Activated CD8-positive, alpha-beta T cell treated with anti-CD3 and anti-CD28 coated beads, Interleukin-2, amount 10 ng/mL, durations not matched to agents 7 days and 5 days (primary cell): Measurements from ENCODE around the gene DIAPH2. TPM values are rescaled to one million over a fixed set of nuclear protein-coding genes. Genes with fewer than 3 reads are reported as not detected.

Experiments used
- ATAC-seq: fragments of 150-1000 bp; cut with Tn5 transposase; one replicate; pipeline ENCODE4 v1.10.0; 2021; ENCODE audit warnings: moderate library complexity
- CTCF ChIA-PET: fragments of 350-600 bp; sonication (Branson Sonifier 250); formaldehyde crosslinking; loops from one replicate; lab custom pipeline; 2021; ENCODE audit warnings: antibody characterized with exemption; lab: Charles Lee
- POLR2A ChIA-PET: fragments of 350-600 bp; sonication (Branson Sonifier 250); formaldehyde crosslinking; loops from one replicate; lab custom pipeline; 2021; ENCODE audit warnings: antibody characterized with exemption; lab: Charles Lee
- DNase-seq: peaks from one replicate; pipeline ENCODE4 v3.0.0-alpha.2; 2020
- H3K27ac Mint-ChIP-seq: one replicate; pipeline ENCODE4 v1.8.0; 2021; ENCODE audit warnings: mild to moderate bottlenecking, mixed read lengths
- H3K27me3 Mint-ChIP-seq: one replicate; pipeline ENCODE4 v1.8.0; 2021; ENCODE audit warnings: low read depth, mixed read lengths
- H3K36me3 Mint-ChIP-seq: one replicate; pipeline ENCODE4 v1.8.0; 2021; ENCODE audit warnings: low read depth, mixed read lengths
- H3K4me1 Mint-ChIP-seq: one replicate; pipeline ENCODE4 v1.8.0; 2021; ENCODE audit warnings: low read depth, mixed read lengths
- H3K4me3 Mint-ChIP-seq: one replicate; pipeline ENCODE4 v1.8.0; 2021; ENCODE audit warnings: mild to moderate bottlenecking, mixed read lengths
- H3K9me3 Mint-ChIP-seq: one replicate; pipeline ENCODE4 v1.8.0; 2022; ENCODE audit warnings: mixed read lengths; ENCODE audit not compliant: insufficient read depth
- total RNA-seq, 2 experiments: library from RNA; stranded (reverse); gene quantifications; one replicate each; pipeline ENCODE4 v1.2.3, GENCODE V29; 2021

The DIAPH2 gene
- total RNA-seq, 2 experiments from 2014 or later = 14.1 to 14.4 TPM

DNA sequence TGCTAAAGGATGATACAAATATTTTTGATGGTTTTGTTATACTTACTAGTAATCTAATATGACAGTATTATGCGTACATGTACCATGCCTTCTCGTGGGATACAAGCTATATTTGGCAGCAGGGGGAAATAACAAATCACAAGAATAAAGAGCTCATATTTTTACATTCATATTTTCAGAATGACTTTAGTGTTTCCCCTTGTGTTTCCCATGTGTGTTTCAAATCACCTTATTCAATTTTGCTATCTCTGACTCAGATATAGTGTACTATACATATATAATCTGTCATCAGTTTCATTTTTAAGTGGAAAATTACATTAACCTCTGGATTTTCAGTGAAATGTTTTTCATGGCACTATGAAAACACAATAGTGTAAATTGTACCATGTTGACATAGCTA lies 345.8 kb downstream of the DIAPH2 start:
- Mint-ChIP-seq H3K27me3 (no peaks in the 10 kb centered on the region), H3K4me1 (no peaks in the 10 kb centered on the region), H3K4me3 (no peak overlapping the region), H3K27ac (no peak overlapping the region), H3K36me3 (no peaks in the 10 kb centered on the region), H3K9me3 (no peaks in the 10 kb centered on the region)
- ATAC-seq (no peak), DNase-seq (no peak)
- ChIA-PET CTCF (no interaction called here), POLR2A (no interaction called here)

DNA sequence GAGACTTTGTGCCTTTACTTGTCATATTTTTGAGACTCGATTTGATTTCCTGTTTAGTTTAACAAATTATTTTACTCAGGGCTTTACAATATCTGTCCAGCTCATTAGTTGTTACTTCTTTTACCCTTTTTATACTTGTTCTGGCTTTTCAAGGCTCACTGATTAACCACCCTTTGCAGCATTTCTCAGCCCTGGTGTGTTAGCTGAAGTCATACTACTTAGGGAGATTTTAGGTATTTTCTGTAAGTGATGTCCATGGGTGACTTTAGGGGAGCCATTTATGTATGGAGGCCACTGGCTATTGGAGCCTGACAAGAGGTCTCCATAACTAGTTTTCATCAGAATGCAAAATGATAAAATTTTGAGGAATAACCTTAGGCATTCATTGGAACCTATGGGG lies 346.3 kb downstream of the DIAPH2 start:
- Mint-ChIP-seq H3K9me3 (no peaks in the 10 kb centered on the region), H3K27ac (no peak overlapping the region), H3K36me3 (no peaks in the 10 kb centered on the region), H3K4me3 (no peak overlapping the region), H3K27me3 (no peaks in the 10 kb centered on the region), H3K4me1 (no peaks in the 10 kb centered on the region)
- ChIA-PET POLR2A (no interaction called here), CTCF (no interaction called here)
- ATAC-seq = no peak
- DNase-seq = no peak

DNA sequence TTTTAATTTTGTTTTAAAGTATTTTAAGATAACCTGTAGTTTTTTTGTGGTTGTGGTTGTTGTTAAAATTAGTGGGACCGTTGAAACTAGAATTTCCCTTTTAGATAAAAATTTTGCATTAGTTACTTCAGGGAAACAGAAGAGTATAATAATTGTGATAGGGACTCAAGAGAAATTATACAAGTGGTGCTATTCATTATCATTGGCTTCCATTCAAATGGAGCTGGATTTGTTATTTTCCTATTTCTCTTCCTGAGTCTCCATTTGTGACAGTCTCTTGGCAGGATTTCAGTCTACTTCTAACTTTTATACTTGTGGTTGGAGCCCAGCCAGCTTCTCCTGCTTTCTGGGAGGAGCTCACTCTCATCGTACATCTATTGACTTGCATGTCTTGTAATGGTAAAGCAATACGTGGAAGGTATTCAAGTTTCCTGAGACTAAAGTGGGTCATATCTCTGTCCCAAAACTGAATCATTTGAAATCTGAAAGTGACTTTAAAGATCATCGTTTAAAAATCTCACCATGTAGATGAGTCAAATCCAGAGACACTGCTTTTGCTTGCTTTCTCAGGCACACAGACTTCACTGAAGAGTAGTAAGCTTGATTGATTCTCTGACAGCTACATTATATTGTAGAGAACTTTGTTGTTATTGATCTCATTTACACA lies 354.9 kb downstream of the DIAPH2 start:
- Mint-ChIP-seq H3K27me3 (no peaks in the 10 kb centered on the region), H3K9me3 (no peaks in the 10 kb centered on the region), H3K36me3 (no peaks in the 10 kb centered on the region), H3K4me3 (no peak overlapping the region), H3K27ac (no peak overlapping the region), H3K4me1 (peaks cover 1% of the 10 kb centered on the region)
- no peak for DNase-seq
- ChIA-PET POLR2A (interaction anchor here (0.6 kb wide), 2 partner anchors 12 to 73 kb away, joined by 3 to 4 read pairs; no protein-coding TSS in a partner anchor), CTCF (no interaction called here)
- no peak for ATAC-seq

DNA sequence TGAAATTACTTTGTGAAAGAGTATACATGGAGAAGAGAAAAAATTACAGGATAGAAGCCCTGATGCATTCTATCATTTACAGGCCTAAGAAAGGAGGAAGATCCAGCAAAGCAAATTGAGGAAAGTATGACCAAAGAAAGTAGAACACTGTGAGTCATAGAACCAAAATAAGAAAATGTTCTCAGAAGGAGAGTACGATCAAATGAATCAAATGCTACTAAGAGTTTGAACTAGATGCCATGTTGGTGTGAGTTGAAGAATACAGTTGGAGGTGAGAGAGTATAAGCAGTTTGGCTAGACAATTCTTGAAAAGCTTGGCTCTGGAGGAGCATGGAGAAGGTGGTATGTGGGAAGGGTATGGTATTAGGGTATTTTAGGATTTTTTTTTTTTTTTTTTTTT lies 360.8 kb downstream of the DIAPH2 start:
- no peak overlapping the region for H3K27ac Mint-ChIP-seq
- CTCF ChIA-PET = no interaction called here
- no peaks in the 10 kb centered on the region for H3K36me3 Mint-ChIP-seq
- no peak for DNase-seq
- ATAC-seq = no peak
- H3K4me3 Mint-ChIP-seq = no peak overlapping the region
- POLR2A ChIA-PET = no interaction called here
- no peaks in the 10 kb centered on the region for H3K27me3 Mint-ChIP-seq
- no peaks in the 10 kb centered on the region for H3K4me1 Mint-ChIP-seq
- H3K9me3 Mint-ChIP-seq = no peaks in the 10 kb centered on the region

DNA sequence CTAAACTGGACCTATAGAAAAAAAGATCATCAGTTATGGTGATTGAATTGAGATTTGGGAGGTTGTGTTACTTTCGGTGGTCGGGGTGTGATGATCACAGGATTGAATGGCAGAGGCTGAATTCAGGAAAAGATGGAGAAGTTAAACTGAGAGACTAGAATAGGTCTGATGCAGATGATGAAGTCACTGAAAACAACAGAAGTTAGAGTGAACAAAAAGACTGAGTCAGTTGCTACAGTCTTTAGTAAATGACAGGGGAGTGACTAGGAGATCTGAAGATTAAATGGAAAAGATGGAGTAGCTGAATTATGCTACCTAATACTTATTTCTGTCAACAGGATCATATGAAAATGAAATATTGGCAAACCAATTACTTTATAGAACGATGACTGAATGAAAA lies 362.2 kb downstream of the DIAPH2 start:
- H3K36me3 Mint-ChIP-seq = no peaks in the 10 kb centered on the region

DNA sequence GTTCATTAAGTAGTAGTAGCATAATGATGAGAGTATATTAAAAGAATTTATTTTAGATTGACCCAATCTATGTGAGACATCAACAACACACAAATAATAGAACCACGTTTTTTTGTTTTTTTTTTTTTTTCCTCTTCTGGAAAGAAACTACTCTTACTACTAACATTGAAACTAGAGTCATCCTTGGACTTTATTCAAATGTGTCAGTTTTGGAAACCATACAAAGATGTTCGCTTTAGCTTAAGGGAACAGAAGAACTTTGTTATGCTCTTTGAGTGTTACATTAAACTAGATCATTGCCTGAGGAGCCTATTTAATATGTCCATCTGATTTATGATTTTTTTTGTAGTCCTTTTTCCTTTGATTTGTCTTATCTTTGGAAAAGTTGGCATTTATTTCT lies 365.8 kb downstream of the DIAPH2 start:
- Mint-ChIP-seq H3K27ac (no peak overlapping the region), H3K4me1 (no peaks in the 10 kb centered on the region), H3K27me3 (no peaks in the 10 kb centered on the region), H3K9me3 (no peaks in the 10 kb centered on the region), H3K36me3 (no peaks in the 10 kb centered on the region), H3K4me3 (no peak overlapping the region)
- ChIA-PET CTCF (no interaction called here), POLR2A (no interaction called here)
- ATAC-seq = no peak
- DNase-seq = no peak

More for the DNA sequence above, 362.2 kb downstream of the DIAPH2 start:
- Mint-ChIP-seq H3K27ac (no peak overlapping the region), H3K9me3 (no peaks in the 10 kb centered on the region), H3K27me3 (no peaks in the 10 kb centered on the region), H3K4me1 (no peaks in the 10 kb centered on the region), H3K4me3 (no peak overlapping the region)
- DNase-seq (no peak), ATAC-seq (no peak)
- ChIA-PET POLR2A (no interaction called here), CTCF (no interaction called here)

DNA sequence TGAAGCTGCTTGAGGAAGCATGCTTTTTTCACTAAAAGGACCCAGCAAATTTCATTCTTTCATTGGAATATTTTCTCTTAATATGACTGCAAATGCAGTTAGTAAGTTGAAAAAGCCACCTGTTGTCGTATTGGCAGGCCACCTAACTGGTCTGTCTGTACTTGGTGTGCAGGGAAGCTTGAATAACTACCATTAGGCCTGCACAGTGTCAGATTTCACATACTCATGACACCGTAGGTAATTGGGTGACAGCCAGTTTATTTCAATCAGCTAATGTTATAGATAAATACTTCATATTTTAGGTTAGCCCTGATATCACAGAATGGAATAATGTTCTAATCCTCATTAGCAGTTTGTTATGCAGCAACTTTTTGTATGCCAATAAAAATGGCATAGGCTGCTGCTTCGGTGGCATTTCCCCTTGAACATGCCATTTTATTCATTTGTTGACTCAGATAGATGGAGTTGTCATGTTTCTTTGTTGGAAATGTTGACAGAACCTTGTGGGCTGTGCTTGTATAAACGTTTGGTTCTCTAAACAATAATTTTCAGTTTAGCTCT lies 372.8 kb downstream of the DIAPH2 start:
- no peak for DNase-seq
- ChIA-PET CTCF (no interaction called here), POLR2A (no interaction called here)
- H3K27ac Mint-ChIP-seq = no peak overlapping the region
- ATAC-seq = no peak
- no peaks in the 10 kb centered on the region for H3K27me3 Mint-ChIP-seq
- no peaks in the 10 kb centered on the region for H3K4me1 Mint-ChIP-seq
- H3K4me3 Mint-ChIP-seq = no peak overlapping the region
- no peaks in the 10 kb centered on the region for H3K9me3 Mint-ChIP-seq
- H3K36me3 Mint-ChIP-seq = no peaks in the 10 kb centered on the region

DNA sequence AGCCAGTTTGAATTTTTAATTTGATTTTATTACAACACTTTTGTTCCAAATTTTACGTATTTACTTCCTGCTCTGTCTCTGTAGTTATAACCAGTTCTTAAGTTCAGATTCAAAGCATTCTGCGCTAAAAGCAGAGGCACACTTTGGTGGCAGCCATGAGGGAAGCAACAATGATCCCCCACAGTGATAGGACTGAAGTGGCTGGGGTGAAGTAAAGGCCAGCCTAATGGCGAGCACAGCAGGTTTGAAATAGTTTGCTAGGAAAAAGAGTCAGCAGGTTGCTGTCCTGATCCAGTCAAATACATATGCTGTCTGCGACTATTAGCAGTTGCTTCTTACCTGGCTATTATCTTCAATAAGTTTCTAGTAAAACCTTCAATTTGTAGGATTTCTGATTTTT lies 375.4 kb downstream of the DIAPH2 start:
- ChIA-PET POLR2A (no interaction called here), CTCF (no interaction called here)
- ATAC-seq (no peak), DNase-seq (no peak)
- H3K36me3 Mint-ChIP-seq = no peaks in the 10 kb centered on the region
- H3K27ac Mint-ChIP-seq = no peak overlapping the region
- no peaks in the 10 kb centered on the region for H3K4me1 Mint-ChIP-seq
- H3K27me3 Mint-ChIP-seq = no peaks in the 10 kb centered on the region
- H3K4me3 Mint-ChIP-seq = no peak overlapping the region
- no peaks in the 10 kb centered on the region for H3K9me3 Mint-ChIP-seq

DNA sequence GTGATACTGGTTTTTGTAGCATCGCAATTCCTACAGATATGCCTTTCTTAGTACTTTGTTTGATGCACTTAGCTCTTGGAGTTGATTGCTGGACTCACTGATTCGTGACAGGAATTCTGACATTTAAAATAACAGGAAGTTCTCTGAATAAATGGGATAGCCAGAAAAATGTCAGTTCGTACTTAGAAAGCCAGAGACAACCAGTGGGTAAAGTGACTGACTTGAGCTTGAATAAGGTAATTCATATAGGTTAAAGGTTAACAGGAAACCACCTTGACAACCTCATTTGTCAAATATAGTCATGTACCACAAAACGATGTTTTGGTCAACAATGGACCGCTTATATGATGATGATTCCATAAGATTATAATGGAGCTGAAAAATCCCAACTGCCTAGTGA lies 380.4 kb downstream of the DIAPH2 start:
- Mint-ChIP-seq H3K36me3 (no peaks in the 10 kb centered on the region), H3K9me3 (no peaks in the 10 kb centered on the region), H3K4me3 (no peak overlapping the region), H3K4me1 (peaks cover 2% of the 10 kb centered on the region), H3K27ac (no peak overlapping the region), H3K27me3 (no peaks in the 10 kb centered on the region)
- ChIA-PET POLR2A (no interaction called here), CTCF (no interaction called here)
- ATAC-seq (no peak), DNase-seq (no peak)

DNA sequence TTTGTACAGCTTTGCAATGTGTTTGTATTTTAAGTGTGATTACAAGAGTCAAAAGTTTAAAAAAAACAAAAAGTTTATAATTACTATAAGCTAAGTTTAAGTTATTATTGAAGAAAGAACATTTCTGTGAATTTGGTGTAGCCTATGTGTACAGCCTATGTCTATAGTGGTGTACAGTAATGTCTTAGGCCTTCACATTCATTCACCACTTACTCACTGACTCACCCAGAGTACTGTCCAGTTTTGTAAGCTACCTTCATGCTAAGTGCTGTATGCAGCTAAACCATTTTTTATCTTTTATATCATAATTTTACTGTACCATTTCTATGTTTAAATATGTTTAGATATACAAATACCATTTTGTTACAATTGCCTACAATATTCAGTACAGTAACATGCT lies 381.3 kb downstream of the DIAPH2 start:
- no peaks in the 10 kb centered on the region for H3K36me3 Mint-ChIP-seq
- ATAC-seq = no peak
- no peak overlapping the region for H3K27ac Mint-ChIP-seq
- H3K27me3 Mint-ChIP-seq = no peaks in the 10 kb centered on the region
- no peak for DNase-seq
- no peak overlapping the region for H3K4me3 Mint-ChIP-seq
- H3K4me1 Mint-ChIP-seq = peaks cover 2% of the 10 kb centered on the region
- ChIA-PET POLR2A (no interaction called here), CTCF (no interaction called here)
- no peaks in the 10 kb centered on the region for H3K9me3 Mint-ChIP-seq

DNA sequence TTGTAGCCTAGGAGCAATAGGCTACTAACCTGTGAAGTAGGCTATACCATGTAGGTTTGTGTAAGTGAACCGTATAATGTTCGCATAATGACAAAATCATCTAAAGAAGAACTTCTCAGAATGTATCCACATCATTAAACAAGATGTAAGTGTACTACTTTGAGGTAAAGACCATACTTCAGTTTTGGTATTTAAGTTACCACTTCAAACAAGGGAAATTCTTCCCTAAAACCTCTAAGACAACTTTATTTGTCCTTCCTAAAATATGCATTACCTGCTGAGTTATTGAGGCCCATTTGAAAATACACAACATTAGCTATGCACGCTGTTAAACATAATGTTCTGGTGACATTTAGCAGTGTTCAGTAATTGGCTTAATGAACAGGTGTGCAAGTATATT lies 381.7 kb downstream of the DIAPH2 start:
- H3K4me3 Mint-ChIP-seq = no peak overlapping the region
- H3K9me3 Mint-ChIP-seq = no peaks in the 10 kb centered on the region
- no peak for ATAC-seq
- ChIA-PET POLR2A (no interaction called here), CTCF (no interaction called here)
- H3K27me3 Mint-ChIP-seq = no peaks in the 10 kb centered on the region
- H3K27ac Mint-ChIP-seq = no peak overlapping the region
- DNase-seq = no peak
- no peaks in the 10 kb centered on the region for H3K36me3 Mint-ChIP-seq
- peaks cover 2% of the 10 kb centered on the region for H3K4me1 Mint-ChIP-seq

DNA sequence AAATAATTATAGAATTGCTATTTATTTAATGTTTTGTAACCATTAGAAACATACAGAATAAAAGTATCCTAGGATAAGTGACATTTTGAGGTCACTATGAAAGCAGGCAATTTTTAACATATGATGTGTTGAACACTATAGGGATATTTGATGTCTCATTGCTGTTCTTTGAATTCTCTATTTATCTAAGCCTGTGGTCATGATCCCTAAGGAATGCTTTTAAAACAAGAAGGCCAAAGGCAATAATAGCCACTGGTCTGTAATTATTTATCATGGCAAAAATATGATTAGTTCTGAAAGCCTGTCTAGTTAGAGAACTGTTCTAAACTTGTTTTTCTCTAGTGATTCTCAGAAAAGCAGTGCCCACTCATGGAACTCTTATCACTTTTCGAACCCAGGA lies 385.7 kb downstream of the DIAPH2 start:
- CTCF ChIA-PET = no interaction called here
- Mint-ChIP-seq H3K4me1 (peaks cover 2% of the 10 kb centered on the region), H3K4me3 (no peak overlapping the region), H3K9me3 (no peaks in the 10 kb centered on the region), H3K27ac (no peak overlapping the region), H3K36me3 (no peaks in the 10 kb centered on the region), H3K27me3 (no peaks in the 10 kb centered on the region)
- ATAC-seq (no peak), DNase-seq (no peak)
- POLR2A ChIA-PET = no interaction called here

DNA sequence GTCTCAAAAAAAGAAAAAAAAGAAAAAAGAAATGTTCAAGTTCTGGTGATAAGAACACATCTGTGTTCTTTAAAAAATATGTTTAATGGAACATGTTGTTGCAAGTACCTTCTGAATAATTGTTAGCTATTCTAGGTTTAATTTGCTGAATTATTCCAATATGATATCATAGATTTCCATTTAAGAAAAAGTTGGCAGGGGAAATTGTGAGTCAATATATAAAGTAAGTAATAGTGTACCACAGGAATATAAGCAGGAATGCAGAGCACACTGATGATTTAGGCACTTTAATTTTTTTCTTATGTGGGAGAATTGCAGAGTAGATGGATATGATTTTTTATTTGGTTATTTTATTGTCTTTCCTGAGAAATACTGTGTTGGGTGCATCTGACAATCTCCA lies 389.8 kb downstream of the DIAPH2 start:
- no peaks in the 10 kb centered on the region for H3K27me3 Mint-ChIP-seq
- H3K4me1 Mint-ChIP-seq = no peaks in the 10 kb centered on the region
- H3K36me3 Mint-ChIP-seq = no peaks in the 10 kb centered on the region
- no peak overlapping the region for H3K27ac Mint-ChIP-seq
- CTCF ChIA-PET = no interaction called here
- ATAC-seq (no peak), DNase-seq (no peak)
- POLR2A ChIA-PET = no interaction called here
- no peaks in the 10 kb centered on the region for H3K9me3 Mint-ChIP-seq
- no peak overlapping the region for H3K4me3 Mint-ChIP-seq
